SK-N-SH (cell line): ENCODE measurements around the gene PEX10. TPM values are rescaled to one million over a fixed set of nuclear protein-coding genes. Genes with fewer than 3 reads are reported as not detected.

Experiments used
- CTCF ChIA-PET: fragments of 300-600, 350-600 bp; formaldehyde crosslinking; extraction: SDS; loops from one replicate; lab custom pipeline; 2021; lab: Yijun Ruan, JAX
- POLR2A ChIA-PET: fragments of 350-600 bp; sonication (Branson Sonifier 250); formaldehyde crosslinking; extraction: SDS; loops from one replicate; lab custom pipeline; 2020; ENCODE audit warnings: antibody characterized with exemption, inconsistent platforms; lab: Yijun Ruan, JAX
- DNase-seq: peaks from one replicate; pipeline ENCODE4 v3.0.0; 2012
- H2AFZ ChIP-seq: fragments of 200-600 bp; sonication (generic); 2 replicates; pipeline ENCODE4 v1.8.1; 2016; ENCODE audit warnings: antibody characterized with exemption, mild to moderate bottlenecking, low read depth
- H3F3A ChIP-seq: fragments of 200-600 bp; sonication (generic); replicated peaks from 2 replicates; pipeline ENCODE3; 2016; ENCODE audit warnings: antibody characterized with exemption, mild to moderate bottlenecking; ENCODE audit not compliant: insufficient read depth
- H3K27ac ChIP-seq, 2 experiments: fragments of 200-500 bp in 1 of 2; fragments of 200-600 bp in 1 of 2; sonication (Bioruptor generic) in 1 of 2; sonication (generic), shearing (Covaris generic) in 1 of 2; 2 replicates each; pipeline versions ENCODE4 v1.5.1 to v1.6.1; 2014 to 2016; ENCODE audit warnings: low read depth in 2 of 2, inconsistent platforms in 1 of 2, low read length in 1 of 2, mild to moderate bottlenecking in 1 of 2, mixed read lengths in 1 of 2
- H3K27me3 ChIP-seq: fragments of 200-600 bp; sonication (generic), shearing (Covaris generic); 2 replicates; pipeline ENCODE4 v1.6.1; 2016; ENCODE audit warnings: mixed run types; ENCODE audit not compliant: insufficient read depth
- H3K36me3 ChIP-seq, 2 experiments: fragments of 200-500 bp in 1 of 2; fragments of 200-600 bp in 1 of 2; sonication (Bioruptor generic) in 1 of 2; sonication (generic) in 1 of 2; replicated peaks in 1 of 2; 2 replicates each; pipeline versions ENCODE3 to v1.5.1; 2014 to 2016; ENCODE audit warnings: low read length in 1 of 2, mild to moderate bottlenecking in 1 of 2; ENCODE audit not compliant: insufficient read depth in 2 of 2, control insufficient read depth in 1 of 2
- H3K4me1 ChIP-seq, 2 experiments: fragments of 200-500 bp in 1 of 2; fragments of 200-600 bp in 1 of 2; sonication (Bioruptor generic) in 1 of 2; sonication (generic), shearing (Covaris generic) in 1 of 2; 2 replicates each; pipeline versions ENCODE4 v1.5.1 to v1.6.1; 2014 to 2016; ENCODE audit warnings: low read depth in 1 of 2, low read length in 1 of 2, mixed run types in 1 of 2; ENCODE audit not compliant: insufficient read depth in 2 of 2, control insufficient read depth in 1 of 2
- H3K4me2 ChIP-seq: fragments of 200-600 bp; sonication (generic), shearing (Covaris generic); 2 replicates; pipeline ENCODE4 v1.6.1; 2017; ENCODE audit warnings: mixed run types
- H3K4me3 ChIP-seq, 2 experiments: fragments of 200-500 bp in 1 of 2; fragments of 200-600 bp in 1 of 2; sonication (Bioruptor generic) in 1 of 2; sonication (generic), shearing (Covaris generic) in 1 of 2; 2 replicates each; pipeline versions ENCODE4 v1.5.1 to v1.8.1; 2014 to 2016; ENCODE audit warnings: low read depth in 2 of 2, inconsistent platforms in 1 of 2, low read length in 1 of 2, mild to moderate bottlenecking in 1 of 2, mixed read lengths in 1 of 2, moderate library complexity in 1 of 2
- H3K79me2 ChIP-seq: fragments of 200-600 bp; sonication (generic); 2 replicates; pipeline ENCODE4 v1.8.1; 2017; ENCODE audit warnings: mild to moderate bottlenecking; ENCODE audit not compliant: insufficient read depth
- H3K9ac ChIP-seq: fragments of 200-600 bp; sonication (generic); 2 replicates; pipeline ENCODE4 v1.6.1; 2017; ENCODE audit warnings: mixed run types
- H3K9me2 ChIP-seq: fragments of 200-600 bp; sonication (generic); 2 replicates; pipeline ENCODE4 v1.6.1; 2017; ENCODE audit warnings: mixed run types
- H3K9me3 ChIP-seq: fragments of 200-600 bp; sonication (generic); 2 replicates; pipeline ENCODE4 v1.6.1; 2017; ENCODE audit warnings: mixed run types, mild to moderate bottlenecking, moderate library complexity
- H4K20me1 ChIP-seq: fragments of 200-600 bp; sonication (generic); 2 replicates; pipeline ENCODE4 v1.6.1; 2017; ENCODE audit warnings: mild to moderate bottlenecking, mixed run types; ENCODE audit not compliant: insufficient read depth
- FOSL2 ChIP-seq: IDR thresholded peaks from 2 replicates; pipeline ENCODE4 v1.4.0; 2012; ENCODE audit warnings: low read depth, mild to moderate bottlenecking, moderate library complexity, borderline replicate concordance
- GABPA ChIP-seq: IDR thresholded peaks from 2 replicates; pipeline ENCODE4 v1.4.0; 2012; ENCODE audit warnings: low read depth, mild to moderate bottlenecking
- GATA2 ChIP-seq: sonication (generic); formaldehyde crosslinking; IDR thresholded peaks from 2 replicates; pipeline ENCODE4 v1.5.0; 2020; ENCODE audit warnings: mild to moderate bottlenecking, missing genetic modification reagents
- POLR2AphosphoS5 ChIP-seq: IDR thresholded peaks from 2 replicates; pipeline ENCODE4 v1.6.1; 2012; ENCODE audit warnings: low read depth, low read length
- RAD21 ChIP-seq: IDR thresholded peaks from 2 replicates; pipeline ENCODE4 v1.6.1; 2012; ENCODE audit warnings: mild to moderate bottlenecking, low read length
- SMC3 ChIP-seq: IDR thresholded peaks from 2 replicates; pipeline ENCODE4 v1.6.1; 2012; ENCODE audit warnings: low read depth, low read length, improper control_type of control experiment
- TCF12 ChIP-seq: IDR thresholded peaks from 2 replicates; pipeline ENCODE4 v1.4.0; 2012
- YY1 ChIP-seq: IDR thresholded peaks from 2 replicates; pipeline ENCODE4 v1.4.0; 2012; ENCODE audit warnings: low read depth, mild to moderate bottlenecking
- WGBS: methylation state at CpG from one replicate; pipeline ENCODE4 v1.1.6; 2017; ENCODE audit warnings: low lambda C conversion rate; 5-methylcytosine and 5-hydroxymethylcytosine counted together
- polyA plus RNA-seq, 3 experiments: library from polyadenylated mRNA; depleted of rRNA; stranded (reverse); fragments of >200 nt; gene quantifications; 2 replicates each; pipeline ENCODE4 v1.2.3, GENCODE V29; 2012
- TF ChIP-seq, protein P1 (sequence below): IDR thresholded peaks from 2 replicates; pipeline ENCODE4 v1.4.0; 2012; ENCODE audit warnings: low read depth, borderline replicate concordance
- TF ChIP-seq, protein P2 (sequence below): IDR thresholded peaks from 2 replicates; pipeline ENCODE4; 2012
- TF ChIP-seq, protein P3 (sequence below): IDR thresholded peaks from 2 replicates; pipeline ENCODE4 v1.4.0; 2012; ENCODE audit warnings: low read depth, borderline replicate concordance
- TF ChIP-seq, protein P4 (sequence below): fragments of 200-600 bp; sonication (generic); IDR thresholded peaks from 2 replicates; pipeline ENCODE4 v1.6.1; 2017; ENCODE audit warnings: antibody characterized with exemption, mild to moderate bottlenecking, moderate library complexity

Gene PEX10
- polyA plus RNA-seq, 1 of the 3 experiments (the other 2 are of a cell fraction): 28.6 TPM

DNA sequence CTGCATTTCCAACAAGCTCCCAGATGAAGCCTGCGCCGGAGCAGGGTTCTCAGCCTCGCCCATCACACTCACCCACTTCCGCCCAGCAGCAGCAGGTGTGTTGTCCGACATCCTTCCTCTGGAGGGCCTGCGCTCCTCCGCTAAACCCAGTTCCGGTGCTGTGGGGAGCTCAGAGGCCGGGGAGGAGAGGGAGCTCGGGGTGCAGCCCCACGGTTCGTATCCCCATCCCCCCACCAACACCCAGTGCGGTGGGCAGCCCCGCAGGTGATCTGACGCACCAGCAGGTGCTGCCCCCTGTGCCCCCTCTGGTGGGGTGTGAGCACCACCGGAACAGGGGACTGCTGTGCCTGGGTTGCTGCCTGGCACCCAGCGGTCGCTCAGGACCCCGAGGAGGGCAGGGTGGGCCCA is 3.4 kb upstream of the PEX10 start (continued):
- TF ChIP-seq, protein P1, sequence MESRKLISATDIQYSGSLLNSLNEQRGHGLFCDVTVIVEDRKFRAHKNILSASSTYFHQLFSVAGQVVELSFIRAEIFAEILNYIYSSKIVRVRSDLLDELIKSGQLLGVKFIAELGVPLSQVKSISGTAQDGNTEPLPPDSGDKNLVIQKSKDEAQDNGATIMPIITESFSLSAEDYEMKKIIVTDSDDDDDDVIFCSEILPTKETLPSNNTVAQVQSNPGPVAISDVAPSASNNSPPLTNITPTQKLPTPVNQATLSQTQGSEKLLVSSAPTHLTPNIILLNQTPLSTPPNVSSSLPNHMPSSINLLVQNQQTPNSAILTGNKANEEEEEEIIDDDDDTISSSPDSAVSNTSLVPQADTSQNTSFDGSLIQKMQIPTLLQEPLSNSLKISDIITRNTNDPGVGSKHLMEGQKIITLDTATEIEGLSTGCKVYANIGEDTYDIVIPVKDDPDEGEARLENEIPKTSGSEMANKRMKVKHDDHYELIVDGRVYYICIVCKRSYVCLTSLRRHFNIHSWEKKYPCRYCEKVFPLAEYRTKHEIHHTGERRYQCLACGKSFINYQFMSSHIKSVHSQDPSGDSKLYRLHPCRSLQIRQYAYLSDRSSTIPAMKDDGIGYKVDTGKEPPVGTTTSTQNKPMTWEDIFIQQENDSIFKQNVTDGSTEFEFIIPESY: no peak
- no peak for TF ChIP-seq TCF12
- TF ChIP-seq SMC3: no peak
- no peak for TF ChIP-seq YY1
- TF ChIP-seq, protein P2, sequence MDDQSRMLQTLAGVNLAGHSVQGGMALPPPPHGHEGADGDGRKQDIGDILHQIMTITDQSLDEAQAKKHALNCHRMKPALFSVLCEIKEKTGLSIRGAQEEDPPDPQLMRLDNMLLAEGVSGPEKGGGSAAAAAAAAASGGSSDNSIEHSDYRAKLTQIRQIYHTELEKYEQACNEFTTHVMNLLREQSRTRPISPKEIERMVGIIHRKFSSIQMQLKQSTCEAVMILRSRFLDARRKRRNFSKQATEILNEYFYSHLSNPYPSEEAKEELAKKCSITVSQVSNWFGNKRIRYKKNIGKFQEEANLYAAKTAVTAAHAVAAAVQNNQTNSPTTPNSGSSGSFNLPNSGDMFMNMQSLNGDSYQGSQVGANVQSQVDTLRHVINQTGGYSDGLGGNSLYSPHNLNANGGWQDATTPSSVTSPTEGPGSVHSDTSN: no peak
- TF ChIP-seq GABPA: no peak
- TF ChIP-seq FOSL2: no peak

DNA sequence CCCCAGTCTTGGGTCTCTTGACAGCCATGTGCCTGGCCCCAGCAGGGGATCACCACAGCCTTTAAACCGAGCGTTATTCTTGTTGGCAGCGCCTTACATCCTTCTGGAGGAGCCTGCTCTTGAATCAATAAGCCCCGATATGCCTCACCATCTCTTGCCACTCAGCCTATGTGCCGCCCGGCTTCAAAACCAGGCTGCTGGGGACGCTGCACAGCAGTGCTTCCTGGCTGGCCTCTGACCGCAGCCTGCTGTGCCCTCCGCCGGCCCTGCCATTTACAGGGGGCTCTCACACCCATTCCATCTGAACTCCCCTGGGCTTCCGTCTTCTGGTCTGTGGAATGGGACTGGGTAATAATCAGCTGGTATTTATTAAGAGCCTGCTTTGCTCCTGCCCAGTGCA is 3.0 kb upstream of the PEX10 start:
- peaks cover 24% of the 10 kb centered on the region for H3K27me3 ChIP-seq
- H3K27ac ChIP-seq: no peak overlapping the region

More for the DNA sequence above, 3.0 kb upstream of the PEX10 start:
- Histone ChIP-seq H3K36me3 (no peaks in the 10 kb centered on the region), H3K9me3 (no peaks in the 10 kb centered on the region), H3K9me2 (no peaks in the 10 kb centered on the region), H4K20me1 (no peaks in the 10 kb centered on the region), H3K4me2 (no peak overlapping the region), H2AFZ (no peak overlapping the region), H3F3A (no peaks in the 10 kb centered on the region), H3K79me2 (peaks cover 19% of the 10 kb centered on the region), H3K9ac (no peak overlapping the region), H3K4me1 (peaks cover 7 to 32% of the 10 kb centered on the region in 2 experiments; a peak in 1 of 4 replicates), H3K4me3 (no peak overlapping the region)
- no peak for DNase-seq
- TF ChIP-seq FOSL2 (no peak), RAD21 (no peak), POLR2AphosphoS5 (no peak), TCF12 (no peak), GATA2 (CRISPR knock-in tag) (no peak)
- TF ChIP-seq, protein P3, sequence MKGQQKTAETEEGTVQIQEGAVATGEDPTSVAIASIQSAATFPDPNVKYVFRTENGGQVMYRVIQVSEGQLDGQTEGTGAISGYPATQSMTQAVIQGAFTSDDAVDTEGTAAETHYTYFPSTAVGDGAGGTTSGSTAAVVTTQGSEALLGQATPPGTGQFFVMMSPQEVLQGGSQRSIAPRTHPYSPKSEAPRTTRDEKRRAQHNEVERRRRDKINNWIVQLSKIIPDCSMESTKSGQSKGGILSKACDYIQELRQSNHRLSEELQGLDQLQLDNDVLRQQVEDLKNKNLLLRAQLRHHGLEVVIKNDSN: no peak
- TF ChIP-seq, protein P4, sequence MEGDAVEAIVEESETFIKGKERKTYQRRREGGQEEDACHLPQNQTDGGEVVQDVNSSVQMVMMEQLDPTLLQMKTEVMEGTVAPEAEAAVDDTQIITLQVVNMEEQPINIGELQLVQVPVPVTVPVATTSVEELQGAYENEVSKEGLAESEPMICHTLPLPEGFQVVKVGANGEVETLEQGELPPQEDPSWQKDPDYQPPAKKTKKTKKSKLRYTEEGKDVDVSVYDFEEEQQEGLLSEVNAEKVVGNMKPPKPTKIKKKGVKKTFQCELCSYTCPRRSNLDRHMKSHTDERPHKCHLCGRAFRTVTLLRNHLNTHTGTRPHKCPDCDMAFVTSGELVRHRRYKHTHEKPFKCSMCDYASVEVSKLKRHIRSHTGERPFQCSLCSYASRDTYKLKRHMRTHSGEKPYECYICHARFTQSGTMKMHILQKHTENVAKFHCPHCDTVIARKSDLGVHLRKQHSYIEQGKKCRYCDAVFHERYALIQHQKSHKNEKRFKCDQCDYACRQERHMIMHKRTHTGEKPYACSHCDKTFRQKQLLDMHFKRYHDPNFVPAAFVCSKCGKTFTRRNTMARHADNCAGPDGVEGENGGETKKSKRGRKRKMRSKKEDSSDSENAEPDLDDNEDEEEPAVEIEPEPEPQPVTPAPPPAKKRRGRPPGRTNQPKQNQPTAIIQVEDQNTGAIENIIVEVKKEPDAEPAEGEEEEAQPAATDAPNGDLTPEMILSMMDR: no peak
- 53% methylated on average over 11 of the region's 11 CpGs for WGBS
- ChIA-PET POLR2A (interaction anchor here (0.7 kb wide), 1 partner anchor 66 kb away, joined by 3 read pairs; no protein-coding TSS in a partner anchor), CTCF (interaction anchor here (1.1 to 4.0 kb wide), 10 partner anchors 11 to 220 kb away, joined by 3 to 44 read pairs (median 6); partner anchors contain the start of gene FAAP20)
